WTC11 (cell line): ENCODE measurements around the gene HAPSTR1.

Source experiments
- CREB1 ChIP-seq: sonication (generic); formaldehyde crosslinking; IDR thresholded peaks from 2 replicates; pipeline ENCODE4 v1.8.0; 2023; ENCODE audit warnings: mild to moderate bottlenecking, missing genetic modification reagents
- CREM ChIP-seq: sonication (generic); formaldehyde crosslinking; IDR thresholded peaks from 2 replicates; pipeline ENCODE4 v1.8.1; 2022; ENCODE audit warnings: mild to moderate bottlenecking, missing genetic modification reagents, moderate library complexity
- ELF4 ChIP-seq: sonication (generic); formaldehyde crosslinking; IDR thresholded peaks from 2 replicates; pipeline ENCODE4 v1.8.1; 2022; ENCODE audit warnings: low read depth, mild to moderate bottlenecking, moderate library complexity, missing genetic modification reagents
- GTF2I ChIP-seq: fragments of 250-450 bp; sonication (Bioruptor Pico); conservative IDR thresholded peaks from 2 replicates; pipeline ENCODE4 v1.4.0; 2021; ENCODE audit warnings: mild to moderate bottlenecking
- ZNF263 ChIP-seq: sonication (generic); formaldehyde crosslinking; IDR thresholded peaks from 2 replicates; pipeline ENCODE4 v1.8.1; 2022; ENCODE audit warnings: low read depth, mild to moderate bottlenecking, moderate library complexity, missing genetic modification reagents
- TF ChIP-seq, protein P1 (sequence below): sonication (generic); formaldehyde crosslinking; IDR thresholded peaks from 2 replicates; pipeline ENCODE4 v1.8.1; 2023; ENCODE audit warnings: mild to moderate bottlenecking, missing genetic modification reagents, moderate library complexity
- TF ChIP-seq, protein P2 (sequence below): fragments of 200-600 bp; IDR thresholded peaks from 2 replicates; pipeline ENCODE4 v1.8.0; 2022; ENCODE audit warnings: antibody characterized with exemption

DNA sequence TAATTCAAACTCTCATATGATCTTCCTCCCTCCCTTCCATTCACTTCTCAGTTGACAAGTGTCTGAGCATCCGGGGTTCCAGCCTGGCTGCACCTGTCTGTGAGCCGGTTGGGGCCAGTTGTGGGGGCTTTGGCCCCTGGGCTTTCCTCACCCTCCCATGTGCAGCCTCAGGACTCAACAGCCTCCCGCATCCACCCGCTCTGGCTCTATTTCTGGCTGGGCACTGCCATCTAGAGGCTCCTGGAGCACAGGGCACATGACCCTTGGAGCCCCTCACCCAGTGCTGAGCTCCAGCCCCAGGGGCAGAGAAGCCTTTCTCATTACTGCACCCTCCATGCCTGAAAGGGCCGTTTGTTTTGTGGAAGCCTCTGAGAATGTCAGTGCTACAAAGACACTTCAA is 43.3 kb downstream of the HAPSTR1 start:
- TF ChIP-seq, protein P1, sequence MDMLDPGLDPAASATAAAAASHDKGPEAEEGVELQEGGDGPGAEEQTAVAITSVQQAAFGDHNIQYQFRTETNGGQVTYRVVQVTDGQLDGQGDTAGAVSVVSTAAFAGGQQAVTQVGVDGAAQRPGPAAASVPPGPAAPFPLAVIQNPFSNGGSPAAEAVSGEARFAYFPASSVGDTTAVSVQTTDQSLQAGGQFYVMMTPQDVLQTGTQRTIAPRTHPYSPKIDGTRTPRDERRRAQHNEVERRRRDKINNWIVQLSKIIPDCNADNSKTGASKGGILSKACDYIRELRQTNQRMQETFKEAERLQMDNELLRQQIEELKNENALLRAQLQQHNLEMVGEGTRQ (CRISPR knock-in tag): peak; percentile 82
- TF ChIP-seq ELF4 (no peak), CREM (no peak), ZNF263 (CRISPR knock-in tag) (no peak), CREB1 (CRISPR knock-in tag) (no peak), GTF2I (no peak)
- TF ChIP-seq, protein P2, sequence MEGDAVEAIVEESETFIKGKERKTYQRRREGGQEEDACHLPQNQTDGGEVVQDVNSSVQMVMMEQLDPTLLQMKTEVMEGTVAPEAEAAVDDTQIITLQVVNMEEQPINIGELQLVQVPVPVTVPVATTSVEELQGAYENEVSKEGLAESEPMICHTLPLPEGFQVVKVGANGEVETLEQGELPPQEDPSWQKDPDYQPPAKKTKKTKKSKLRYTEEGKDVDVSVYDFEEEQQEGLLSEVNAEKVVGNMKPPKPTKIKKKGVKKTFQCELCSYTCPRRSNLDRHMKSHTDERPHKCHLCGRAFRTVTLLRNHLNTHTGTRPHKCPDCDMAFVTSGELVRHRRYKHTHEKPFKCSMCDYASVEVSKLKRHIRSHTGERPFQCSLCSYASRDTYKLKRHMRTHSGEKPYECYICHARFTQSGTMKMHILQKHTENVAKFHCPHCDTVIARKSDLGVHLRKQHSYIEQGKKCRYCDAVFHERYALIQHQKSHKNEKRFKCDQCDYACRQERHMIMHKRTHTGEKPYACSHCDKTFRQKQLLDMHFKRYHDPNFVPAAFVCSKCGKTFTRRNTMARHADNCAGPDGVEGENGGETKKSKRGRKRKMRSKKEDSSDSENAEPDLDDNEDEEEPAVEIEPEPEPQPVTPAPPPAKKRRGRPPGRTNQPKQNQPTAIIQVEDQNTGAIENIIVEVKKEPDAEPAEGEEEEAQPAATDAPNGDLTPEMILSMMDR: peak; percentile 24; the same call in 1 of the 2 replicates
